H1 (cell line): Measurements from ENCODE around the gene CNIH3. TPM values are rescaled to one million over a fixed set of nuclear protein-coding genes. Genes with fewer than 3 reads are reported as not detected.

Experiments
- CTCF ChIA-PET: fragments of 300-600 bp; sonication (Branson Sonifier 250); formaldehyde crosslinking; loops from one replicate; lab custom pipeline; 2021; ENCODE audit not compliant: partially characterized antibody; lab: Charles Lee
- POLR2A ChIA-PET: fragments of 300-600 bp; sonication (Branson Sonifier 250); formaldehyde crosslinking; loops from one replicate; lab custom pipeline; 2021; ENCODE audit warnings: inconsistent platforms; ENCODE audit not compliant: partially characterized antibody; lab: Charles Lee
- DNase-seq, 2 experiments: peaks; one replicate each; pipeline versions ENCODE4 v3.0.0 to v3.0.0-alpha.2; 2010 to 2022; ENCODE audit warnings: low spot score in 2 of 2, low read depth in 1 of 2, mixed read lengths in 1 of 2
- FAIRE-seq: peaks from 2 replicates; lab custom pipeline; 2011; peaks lifted over from hg19 to GRCh38; lab: Jason Lieb, UNC
- H2AFZ ChIP-seq: 2 replicates; pipeline ENCODE4 v1.8.1; 2012; ENCODE audit warnings: low read length, inconsistent platforms
- H2AK5ac ChIP-seq: 2 replicates; pipeline ENCODE4 v1.6.1; 2013; ENCODE audit warnings: low read depth, low read length
- H2BK120ac ChIP-seq: replicated peaks from 2 replicates; pipeline ENCODE3; 2013; ENCODE audit warnings: low read depth, low read length, inconsistent platforms
- H2BK12ac ChIP-seq: 2 replicates; pipeline ENCODE4 v1.6.1; 2013; ENCODE audit warnings: low read depth, low read length
- H2BK15ac ChIP-seq: 2 replicates; pipeline ENCODE4 v1.6.1; 2013; ENCODE audit warnings: low read length
- H2BK20ac ChIP-seq: 2 replicates; pipeline ENCODE4 v1.6.1; 2013; ENCODE audit warnings: low read length
- H2BK5ac ChIP-seq: 2 replicates; pipeline ENCODE4 v1.6.1; 2013; ENCODE audit warnings: low read depth, low read length
- H3K14ac ChIP-seq: 2 replicates; pipeline ENCODE4 v1.6.1; 2013; ENCODE audit warnings: inconsistent platforms; ENCODE audit not compliant: insufficient read length
- H3K18ac ChIP-seq: 2 replicates; pipeline ENCODE4 v1.6.1; 2013; ENCODE audit warnings: low read length; ENCODE audit errors: extremely low read depth
- H3K23ac ChIP-seq: 2 replicates; pipeline ENCODE4 v1.6.1; 2013; ENCODE audit warnings: inconsistent platforms; ENCODE audit not compliant: insufficient read length
- H3K23me2 ChIP-seq: 2 replicates; pipeline ENCODE4 v1.6.1; 2013; ENCODE audit warnings: low read depth, low read length
- H3K27ac ChIP-seq: 2 replicates; pipeline ENCODE4 v1.6.1; 2011; ENCODE audit warnings: low read depth, low read length, inconsistent platforms
- H3K27me3 ChIP-seq, 4 experiments: replicated peaks in 1 of 4; 1 replicate in 1 of 4; 2 replicates in 3 of 4; pipeline versions ENCODE4 v1.6.1 to v1.8.1; 2011 to 2013; ENCODE audit warnings: low read length in 3 of 4, mild to moderate bottlenecking in 3 of 4, inconsistent platforms in 2 of 4, mixed read lengths in 2 of 4, moderate library complexity in 1 of 4; ENCODE audit not compliant: control insufficient read depth in 3 of 4, insufficient read depth in 3 of 4; ENCODE audit errors: extremely low read depth in 1 of 4
- H3K36me3 ChIP-seq, 4 experiments: 2 replicates each; pipeline versions ENCODE4 v1.6.1 to v1.8.1; 2011 to 2013; ENCODE audit warnings: mild to moderate bottlenecking in 4 of 4, low read length in 3 of 4, moderate library complexity in 2 of 4, control low read depth in 1 of 4, inconsistent platforms in 1 of 4; ENCODE audit not compliant: insufficient read depth in 4 of 4, control insufficient read depth in 2 of 4
- H3K4ac ChIP-seq: replicated peaks from 2 replicates; pipeline ENCODE3; 2013; ENCODE audit warnings: low read length, low read depth, mixed read lengths, inconsistent platforms; ENCODE audit not compliant: insufficient read length
- H3K4me1 ChIP-seq, 4 experiments: replicated peaks in 1 of 4; 1 replicate in 1 of 4; 2 replicates in 3 of 4; pipeline versions ENCODE4 v1.6.1 to v1.8.1; 2011 to 2013; ENCODE audit warnings: low read length in 3 of 4, inconsistent platforms in 2 of 4, mixed read lengths in 1 of 4; ENCODE audit not compliant: insufficient read depth in 4 of 4, control insufficient read depth in 3 of 4
- H3K4me2 ChIP-seq, 2 experiments: 2 replicates each; pipeline versions ENCODE4 v1.6.1 to v1.8.1; 2011 to 2013; ENCODE audit warnings: low read depth in 2 of 2, low read length in 2 of 2, control low read depth in 1 of 2, inconsistent platforms in 1 of 2, mild to moderate bottlenecking in 1 of 2; ENCODE audit not compliant: insufficient read depth in 1 of 2
- H3K4me3 ChIP-seq, 4 experiments: fragments of 200-600, 300-600 bp in 1 of 4; sonication (generic), shearing (Covaris generic), sonication (Bioruptor Twin) in 1 of 4; 2 replicates each; pipeline versions ENCODE4 v1.5.1 to v1.8.1; 2011 to 2016; ENCODE audit warnings: low read length in 4 of 4, low read depth in 3 of 4, control low read depth in 2 of 4, inconsistent platforms in 2 of 4, mild to moderate bottlenecking in 2 of 4, mixed read lengths in 1 of 4, moderate library complexity in 1 of 4; ENCODE audit not compliant: insufficient read depth in 2 of 4; ENCODE audit errors: extremely low read depth in 1 of 4
- H3K56ac ChIP-seq: replicated peaks from 2 replicates; pipeline ENCODE3; 2013; ENCODE audit warnings: low read depth, mild to moderate bottlenecking, mixed read lengths, low read length, inconsistent platforms; ENCODE audit not compliant: insufficient read length
- H3K79me1 ChIP-seq: 2 replicates; pipeline ENCODE4 v1.6.1; 2013; ENCODE audit warnings: low read depth, low read length, control low read depth
- H3K79me2 ChIP-seq, 2 experiments: 2 replicates each; pipeline versions ENCODE4 v1.6.1 to v1.8.1; 2012 to 2013; ENCODE audit warnings: low read length in 2 of 2, mild to moderate bottlenecking in 2 of 2, inconsistent platforms in 1 of 2; ENCODE audit not compliant: insufficient read depth in 2 of 2, control insufficient read depth in 1 of 2
- H3K9ac ChIP-seq, 4 experiments: replicated peaks in 1 of 4; 1 replicate in 1 of 4; 2 replicates in 3 of 4; pipeline versions ENCODE4 v1.6.1 to v1.8.1; 2011 to 2013; ENCODE audit warnings: low read depth in 3 of 4, low read length in 3 of 4, control low read depth in 2 of 4, mild to moderate bottlenecking in 2 of 4, moderate library complexity in 2 of 4, inconsistent platforms in 1 of 4; ENCODE audit errors: extremely low read depth in 1 of 4
- H3K9me3 ChIP-seq, 2 experiments: 2 replicates each; pipeline versions ENCODE4 v1.6.1 to v1.8.1; 2012 to 2013; ENCODE audit warnings: mild to moderate bottlenecking in 2 of 2, moderate library complexity in 2 of 2, control low read depth in 1 of 2, inconsistent platforms in 1 of 2, low read depth in 1 of 2, low read length in 1 of 2, mixed read lengths in 1 of 2; ENCODE audit not compliant: insufficient read depth in 2 of 2
- H4K20me1 ChIP-seq, 2 experiments: replicated peaks in 1 of 2; 2 replicates each; pipeline versions ENCODE3 to v1.8.1; 2011 to 2013; ENCODE audit warnings: inconsistent platforms in 2 of 2, low read length in 2 of 2, mild to moderate bottlenecking in 1 of 2; ENCODE audit not compliant: insufficient read depth in 2 of 2, control insufficient read depth in 1 of 2
- H4K5ac ChIP-seq: 2 replicates; pipeline ENCODE4 v1.6.1; 2013; ENCODE audit warnings: low read length, low read depth, mixed read lengths, inconsistent platforms; ENCODE audit not compliant: insufficient read length
- H4K8ac ChIP-seq: 2 replicates; pipeline ENCODE4 v1.8.0; 2013; ENCODE audit warnings: mild to moderate bottlenecking, moderate library complexity, low read length, inconsistent platforms; ENCODE audit not compliant: insufficient read depth; ENCODE audit errors: extremely low read depth
- H4K91ac ChIP-seq: replicated peaks from 2 replicates; pipeline ENCODE3; 2013; ENCODE audit warnings: low read length, mixed read lengths, inconsistent platforms; ENCODE audit not compliant: insufficient read length
- EGR1 ChIP-seq: IDR thresholded peaks from 2 replicates; pipeline ENCODE4 v1.6.1; 2011; ENCODE audit warnings: low read depth, low read length, borderline replicate concordance
- FOSL1 ChIP-seq: IDR thresholded peaks from 2 replicates; pipeline ENCODE4 v1.6.1; 2011; ENCODE audit warnings: mild to moderate bottlenecking, low read depth, low read length, moderate library complexity; ENCODE audit not compliant: insufficient read depth
- HDAC2 ChIP-seq, 2 experiments: fragments of 300-600 bp in 1 of 2; sonication (generic) in 1 of 2; IDR thresholded peaks; 2 replicates each; pipeline ENCODE4 v1.6.1; 2011 to 2012; ENCODE audit warnings: low read depth in 2 of 2, low read length in 2 of 2, mild to moderate bottlenecking in 2 of 2, moderate library complexity in 2 of 2, borderline replicate concordance in 1 of 2, inconsistent platforms in 1 of 2
- HDAC6 ChIP-seq: IDR thresholded peaks from one replicate; pipeline ENCODE4 v1.7.1; 2012; ENCODE audit warnings: low read depth, mild to moderate bottlenecking, inconsistent platforms, low read length, moderate library complexity
- NRF1 ChIP-seq: IDR thresholded peaks from 2 replicates; pipeline ENCODE4 v1.6.1; 2011; ENCODE audit warnings: mild to moderate bottlenecking, low read depth, low read length, improper control_type of control experiment
- POLR2AphosphoS5 ChIP-seq: IDR thresholded peaks from 2 replicates; pipeline ENCODE4 v1.6.1; 2011; ENCODE audit warnings: low read depth, low read length
- RFX5 ChIP-seq: IDR thresholded peaks from 2 replicates; pipeline ENCODE4 v1.6.1; 2011; ENCODE audit warnings: low read depth, low read length, improper control_type of control experiment, borderline replicate concordance
- SIX5 ChIP-seq: IDR thresholded peaks from 2 replicates; pipeline ENCODE4 v1.6.1; 2011; ENCODE audit warnings: mild to moderate bottlenecking, low read depth, low read length
- TAF1 ChIP-seq: IDR thresholded peaks from 2 replicates; pipeline ENCODE4 v1.6.1; 2011; ENCODE audit warnings: mild to moderate bottlenecking, low read depth, low read length
- TEAD4 ChIP-seq: IDR thresholded peaks from 2 replicates; pipeline ENCODE4 v1.6.1; 2012; ENCODE audit warnings: low read depth, low read length, inconsistent platforms, mixed read lengths
- ZNF274 ChIP-seq: IDR thresholded peaks from 2 replicates; pipeline ENCODE4 v1.7.0; 2012; ENCODE audit warnings: low read length, borderline replicate concordance; ENCODE audit errors: extremely low read depth
- WGBS, 2 experiments: shearing (Covaris generic) in 1 of 2; methylation state at CpG; one replicate each; pipeline versions ENCODE4 v1.1.6 to v1.1.7; 2013 to 2015; ENCODE audit warnings: low lambda C conversion rate in 2 of 2, mixed read lengths in 2 of 2, inconsistent platforms in 1 of 2, low coverage in 1 of 2, missing lambda C conversion rate in 1 of 2; ENCODE audit not compliant: insufficient replicate concordance in 2 of 2, insufficient coverage in 1 of 2, insufficient read length in 1 of 2; ENCODE audit errors: extremely low coverage in 1 of 2, missing lambda C conversion rate in 1 of 2; 5-methylcytosine and 5-hydroxymethylcytosine counted together
- polyA plus RNA-seq, 7 experiments: library from polyadenylated mRNA; depleted of rRNA in 3 of 7; stranded (reverse) in 5 of 7; unstranded in 2 of 7; fragments of >200 nt in 5 of 7; fragments of 200-250 nt in 2 of 7; gene quantifications; 1 replicate in 5 of 7; 2 replicates in 1 of 7; 4 replicates in 1 of 7; pipeline versions ENCODE4 v1.2.1 to v1.2.3, GENCODE V29; 2011 to 2013; ENCODE audit warnings: missing spikeins in 2 of 7, mixed read lengths in 2 of 7
- total RNA-seq: library from RNA; stranded (reverse); fragmentation: NEBNext Ultra II Directional; extraction: Animal tissue kit (Norgen Biotek cat#: 25700); gene quantifications from 2 replicates; pipeline ENCODE4 v1.2.1, GENCODE V29; 2021
- TF ChIP-seq, protein P1 (sequence below): IDR thresholded peaks from 2 replicates; pipeline ENCODE4 v1.6.1; 2011; ENCODE audit warnings: low read depth, mild to moderate bottlenecking, low read length; ENCODE audit not compliant: insufficient read depth
- TF ChIP-seq, protein P2 (sequence below): IDR thresholded peaks from 2 replicates; pipeline ENCODE4 v1.6.1; 2012; ENCODE audit warnings: inconsistent platforms

CNIH3 gene
- total and polyA plus RNA-seq, 2 of the 8 experiments (the other 6 are each of a cell fraction or from before 2014, with no cell fraction given), result 3.7 to 5.6 TPM

DNA sequence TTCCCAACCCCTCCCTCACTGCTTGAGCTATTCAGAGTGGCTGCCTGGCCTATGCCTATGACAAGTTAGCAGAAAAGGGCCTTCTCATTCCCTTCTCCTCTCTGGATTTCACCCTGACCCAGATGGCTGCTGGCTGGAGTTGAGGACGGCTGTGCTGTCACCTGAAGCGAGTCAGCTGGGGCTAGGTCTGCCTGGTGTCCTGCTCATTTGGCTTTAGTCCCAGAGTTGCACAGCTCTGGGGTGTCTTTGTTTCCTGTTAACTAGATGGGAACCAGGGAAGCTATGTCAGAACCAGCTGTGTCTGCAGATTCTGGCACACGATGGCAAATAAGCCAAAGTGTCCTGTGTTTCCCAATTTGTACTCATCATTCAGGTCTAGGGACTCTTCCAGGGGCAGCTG is 52.9 kb downstream of the CNIH3 start:
- WGBS, 2 experiments, result 90% methylated on average over 3 of the region's 3 CpGs; no CpG with 5 or more reads in 1 of the 2 experiments
- no peak overlapping the region for H3K27ac ChIP-seq
- H4K20me1 ChIP-seq, result no peaks in the 10 kb centered on the region
- H2BK5ac ChIP-seq, result no peak overlapping the region
- DNase-seq (no peak), FAIRE-seq (no peak)
- no peak overlapping the region for H3K56ac ChIP-seq
- TF ChIP-seq HDAC2 (IDR thresholded peaks at IDR 0.05; ENCODE audit: borderline replicate concordance in 1 of 2, low read depth in 2 of 2, low read length in 2 of 2) (no peak), POLR2AphosphoS5 (no peak), SIX5 (no peak), RFX5 (no peak), HDAC6 (no peak), NRF1 (no peak), TAF1 (no peak), ZNF274 (no peak), TEAD4 (no peak), EGR1 (no peak), FOSL1 (no peak)
- TF ChIP-seq, protein P1, sequence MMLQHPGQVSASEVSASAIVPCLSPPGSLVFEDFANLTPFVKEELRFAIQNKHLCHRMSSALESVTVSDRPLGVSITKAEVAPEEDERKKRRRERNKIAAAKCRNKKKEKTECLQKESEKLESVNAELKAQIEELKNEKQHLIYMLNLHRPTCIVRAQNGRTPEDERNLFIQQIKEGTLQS, result no peak
- TF ChIP-seq, protein P2, sequence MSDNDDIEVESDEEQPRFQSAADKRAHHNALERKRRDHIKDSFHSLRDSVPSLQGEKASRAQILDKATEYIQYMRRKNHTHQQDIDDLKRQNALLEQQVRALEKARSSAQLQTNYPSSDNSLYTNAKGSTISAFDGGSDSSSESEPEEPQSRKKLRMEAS, result no peak
- no peaks in the 10 kb centered on the region for H3K79me2 ChIP-seq
- H3K9me3 ChIP-seq, result 0 out of 4 replicates have a peak, but pooled peaks cover 0 to 4% of the 10 kb centered on the region in 2 experiments
- H3K4me2 ChIP-seq, result no peak overlapping the region
- H2BK15ac ChIP-seq, result no peak overlapping the region
- H3K18ac ChIP-seq, result no peak overlapping the region
- H3K4me3 ChIP-seq, result no peak overlapping the region
- no peak overlapping the region for H2BK12ac ChIP-seq
- H3K27me3 ChIP-seq, result no peaks in the 10 kb centered on the region
- H2AK5ac ChIP-seq, result no peak overlapping the region
- no peak overlapping the region for H3K23ac ChIP-seq
- H3K36me3 ChIP-seq, result no peaks in the 10 kb centered on the region
- H3K4ac ChIP-seq, result no peak overlapping the region
- H3K14ac ChIP-seq, result no peak overlapping the region
- H3K9ac ChIP-seq, result no peak overlapping the region
- no peaks in the 10 kb centered on the region for H3K79me1 ChIP-seq
- H2BK120ac ChIP-seq, result no peak overlapping the region
- ChIA-PET POLR2A (no interaction called here), CTCF (interaction anchor here (1.1 to 2.9 kb wide), 4 partner anchors 19 to 183 kb away, joined by 4 to 8 read pairs (median 6); no protein-coding TSS in a partner anchor)
- H3K4me1 ChIP-seq, result no peaks in the 10 kb centered on the region; a peak in 1 of 7 replicates
- H3K23me2 ChIP-seq, result no peaks in the 10 kb centered on the region
- H2AFZ ChIP-seq, result no peak overlapping the region
- no peak overlapping the region for H4K5ac ChIP-seq
- H4K8ac ChIP-seq, result no peak overlapping the region; the same call in 1 of the 2 replicates
- no peak overlapping the region for H2BK20ac ChIP-seq
- no peak overlapping the region for H4K91ac ChIP-seq
